Common myeloid progenitor, CD34-positive (primary cell): ENCODE data around the gene SLC22A7.
"Not testable (repeated sequence)": the region's sequence is repeated elsewhere in the genome, so short reads cannot be mapped to it uniquely, and the experiment has no call there.

Source experiments
- CTCF ChIA-PET: fragments of 350-600 bp; sonication (Branson Sonifier 250); formaldehyde crosslinking; loops from one replicate; lab custom pipeline; 2021; ENCODE audit warnings: antibody characterized with exemption; lab: Charles Lee
- POLR2A ChIA-PET: fragments of 350-600 bp; sonication (Branson Sonifier 250); formaldehyde crosslinking; loops from one replicate; lab custom pipeline; 2021; ENCODE audit warnings: antibody characterized with exemption; lab: Charles Lee
- DNase-seq, 3 donors: peaks; one replicate each; pipeline versions ENCODE4 v3.0.0 to v3.0.0-alpha.2; 2013
- H3K27ac ChIP-seq, 2 experiments: 1 replicate in 1 of 2; 2 replicates in 1 of 2; pipeline ENCODE4 v1.7.0; 2013; ENCODE audit warnings: inconsistent platforms in 2 of 2, low read length in 2 of 2, mild to moderate bottlenecking in 2 of 2, low read depth in 1 of 2, moderate library complexity in 1 of 2; ENCODE audit not compliant: severe bottlenecking in 2 of 2, insufficient read depth in 1 of 2, poor library complexity in 1 of 2
- H3K27me3 ChIP-seq, 5 experiments: replicated peaks in 2 of 5; 1 replicate in 3 of 5; 2 replicates in 2 of 5; pipeline versions ENCODE4 v1.6.1 to v1.7.0; 2013; ENCODE audit warnings: low read length in 4 of 5, mild to moderate bottlenecking in 2 of 5, moderate library complexity in 2 of 5, inconsistent platforms in 1 of 5; ENCODE audit not compliant: insufficient read depth in 5 of 5, control insufficient read depth in 4 of 5
- H3K36me3 ChIP-seq, 4 experiments: 1 replicate in 2 of 4; 2 replicates in 2 of 4; pipeline versions ENCODE4 v1.6.1 to v1.7.0; 2013; ENCODE audit warnings: low read length in 3 of 4, control low read depth in 1 of 4, mild to moderate bottlenecking in 1 of 4; ENCODE audit not compliant: control insufficient read depth in 4 of 4, insufficient read depth in 4 of 4
- H3K4me1 ChIP-seq, 4 experiments: 1 replicate in 3 of 4; 2 replicates in 1 of 4; pipeline versions ENCODE4 v1.6.1 to v1.7.1; 2013; ENCODE audit warnings: low read length in 3 of 4, mild to moderate bottlenecking in 3 of 4, control low read depth in 1 of 4, inconsistent platforms in 1 of 4, moderate library complexity in 1 of 4; ENCODE audit not compliant: control insufficient read depth in 4 of 4, insufficient read depth in 4 of 4; ENCODE audit errors: control extremely low read depth in 1 of 4
- H3K4me3 ChIP-seq, 7 experiments: 1 replicate in 4 of 7; 2 replicates in 3 of 7; pipeline versions ENCODE4 v1.5.1 to v1.7.0; 2013; ENCODE audit warnings: mild to moderate bottlenecking in 7 of 7, low read length in 6 of 7, moderate library complexity in 6 of 7, inconsistent platforms in 2 of 7, low read depth in 2 of 7, control low read depth in 1 of 7; ENCODE audit not compliant: insufficient read depth in 4 of 7, control insufficient read depth in 1 of 7; ENCODE audit errors: extremely low read depth in 1 of 7
- H3K9me3 ChIP-seq, 5 experiments: 1 replicate in 4 of 5; 2 replicates in 1 of 5; pipeline versions ENCODE4 v1.6.1 to v1.7.1; 2013; ENCODE audit warnings: low read length in 4 of 5, mild to moderate bottlenecking in 2 of 5, inconsistent platforms in 1 of 5, low read depth in 1 of 5, moderate library complexity in 1 of 5; ENCODE audit not compliant: control insufficient read depth in 4 of 5, insufficient read depth in 2 of 5; ENCODE audit errors: control extremely low read depth in 1 of 5
- WGBS: methylation state at CpG from one replicate; pipeline ENCODE4 v1.1.5; 2013; ENCODE audit not compliant: insufficient coverage; 5-methylcytosine and 5-hydroxymethylcytosine counted together

SLC22A7 gene

GRCh38 chr6:43336382-43336781, 38.3 kb downstream of the SLC22A7 start:
- Histone ChIP-seq H3K4me1 (peaks cover 5 to 11% (median 8%) of the 10 kb centered on the region in 4 experiments), H3K27ac (no peak overlapping the region), H3K4me3 (no peak overlapping the region), H3K27me3 (no peaks in the 10 kb centered on the region), H3K9me3 (no peaks in the 10 kb centered on the region), H3K36me3 (peaks cover 10 to 27% (median 19%) of the 10 kb centered on the region in 4 experiments)
- WGBS = 85% methylated on average over 3 of the region's 3 CpGs
- DNase-seq = no peak
- ChIA-PET CTCF (interaction anchor here (0.6 to 5.0 kb wide), 7 partner anchors 11 to 103 kb away, joined by 3 to 33 read pairs (median 4); partner anchors contain the start of gene CRIP3), POLR2A (no interaction called here)

- Histone ChIP-seq H3K27ac (no peak overlapping the region), H3K4me3 (no peak overlapping the region), H3K4me1 (peaks cover 0 to 7% (median 3%) of the 10 kb centered on the region in 4 experiments), H3K27me3 (no peaks in the 10 kb centered on the region), H3K36me3 (peaks cover 12 to 44% (median 28%) of the 10 kb centered on the region in 4 experiments), H3K9me3 (no peaks in the 10 kb centered on the region)
- ChIA-PET CTCF (interaction anchor here (0.9 to 2.1 kb wide), 4 partner anchors 10 to 76 kb away, joined by 4 to 7 read pairs (median 4); partner anchors contain the start of gene CRIP3), POLR2A (interaction anchor here (1.1 kb wide), 1 partner anchor 31 kb away, joined by 4 read pairs; the partner anchor contains the start of gene ZNF318)
- no peak for DNase-seq
These were observed 40.2 kb downstream of the SLC22A7 start for GRCh38 chr6:43338243-43338642.

- ChIA-PET POLR2A (no interaction called here), CTCF (interaction anchor here (1.3 to 1.6 kb wide), 2 partner anchors 11 to 77 kb away, joined by 4 read pairs; no protein-coding TSS in a partner anchor)
- Histone ChIP-seq H3K27me3 (no peaks in the 10 kb centered on the region), H3K36me3 (peaks cover 12 to 44% (median 32%) of the 10 kb centered on the region in 4 experiments), H3K4me3 (no peak overlapping the region), H3K4me1 (peaks cover 0 to 6% (median 3%) of the 10 kb centered on the region in 4 experiments), H3K9me3 (no peaks in the 10 kb centered on the region), H3K27ac (no peak overlapping the region)
- DNase-seq = no peak
- WGBS = 100% methylated on average over 4 of the region's 4 CpGs
These were observed 41.1 kb downstream of the SLC22A7 start for GRCh38 chr6:43339168-43339567.

- H3K27ac ChIP-seq, H3K4me1 ChIP-seq, DNase-seq, CTCF ChIA-PET, H3K4me3 ChIP-seq, H3K27me3 ChIP-seq, H3K9me3 ChIP-seq: not testable (repeated sequence)
- POLR2A ChIA-PET = interaction anchor here (0.6 kb wide), 1 partner anchor 1422 kb away, joined by 3 read pairs; no protein-coding TSS in a partner anchor
- 96% methylated on average over 5 of the region's 11 CpGs for WGBS
- H3K36me3 ChIP-seq = peaks cover 10 to 47% (median 26%) of the 10 kb centered on the region in 4 experiments
These were observed 48.2 kb downstream of the SLC22A7 start for GRCh38 chr6:43346243-43346642.

- POLR2A ChIA-PET = interaction anchor here (0.6 kb wide), 1 partner anchor 1423 kb away, joined by 3 read pairs; no protein-coding TSS in a partner anchor
- peaks cover 8 to 42% (median 23%) of the 10 kb centered on the region in 4 experiments for H3K36me3 ChIP-seq
These were observed 49.0 kb downstream of the SLC22A7 start for GRCh38 chr6:43347021-43347420.

GRCh38 chr6:43347444-43347843, 49.4 kb downstream of the SLC22A7 start:
- H3K36me3 ChIP-seq = peaks cover 8 to 38% (median 25%) of the 10 kb centered on the region in 4 experiments
- DNase-seq = no peak
- no peaks in the 10 kb centered on the region for H3K4me1 ChIP-seq
- H3K9me3 ChIP-seq = no peaks in the 10 kb centered on the region
- CTCF ChIA-PET = no interaction called here
- POLR2A ChIA-PET = no interaction called here
- no peak overlapping the region for H3K27ac ChIP-seq
- no peak overlapping the region for H3K4me3 ChIP-seq
- H3K27me3 ChIP-seq = no peaks in the 10 kb centered on the region
- 100% methylated on average over 3 of the region's 3 CpGs for WGBS

More at GRCh38 chr6:43347021-43347420, 49.0 kb downstream of the SLC22A7 start:
- H3K27ac ChIP-seq = no peak overlapping the region
- DNase-seq = no peak
- H3K4me3 ChIP-seq = no peak overlapping the region
- H3K27me3 ChIP-seq = no peaks in the 10 kb centered on the region
- H3K9me3 ChIP-seq = no peaks in the 10 kb centered on the region
- CTCF ChIA-PET = no interaction called here
- no peaks in the 10 kb centered on the region for H3K4me1 ChIP-seq
- 97% methylated on average over 3 of the region's 3 CpGs for WGBS

GRCh38 chr6:43351951-43352350, 53.9 kb downstream of the SLC22A7 start:
- H3K9me3 ChIP-seq, H3K4me1 ChIP-seq, H3K4me3 ChIP-seq, DNase-seq, H3K27ac ChIP-seq, H3K27me3 ChIP-seq, POLR2A ChIA-PET: not testable (repeated sequence)
- H3K36me3 ChIP-seq = peaks cover 27 to 43% (median 34%) of the 10 kb centered on the region in 4 experiments
- WGBS = 100% methylated on average over 5 of the region's 5 CpGs
- CTCF ChIA-PET = interaction anchor here (0.9 to 1.2 kb wide), 2 partner anchors 8 to 16 kb away, joined by 3 read pairs; no protein-coding TSS in a partner anchor
